ENCODE measurements around the gene ZEB2.

Gene ZEB2

DNA sequence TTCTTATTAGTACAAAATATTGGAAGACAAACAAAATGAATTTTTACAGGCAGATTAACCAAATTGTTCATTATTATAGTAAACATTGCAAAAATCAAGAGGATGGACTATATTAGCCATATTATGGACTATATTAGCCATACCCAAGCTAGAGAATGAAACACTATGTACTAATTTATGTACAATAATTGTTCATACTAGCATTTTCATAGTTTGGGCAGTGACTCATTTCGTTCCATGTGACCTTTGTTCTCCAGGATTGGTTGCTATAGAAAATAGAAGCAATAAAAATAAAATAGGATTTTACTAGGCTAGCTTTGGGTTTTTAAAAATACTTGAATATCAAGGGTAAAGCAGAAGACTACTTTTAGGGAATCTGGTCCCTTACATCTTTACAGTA is 176.8 kb downstream of the ZEB2 start:
- DNase-seq, result no peak

GRCh38 chr2:144341538-144341937 is 178.4 kb downstream of the ZEB2 start:
- no peak for DNase-seq

DNA sequence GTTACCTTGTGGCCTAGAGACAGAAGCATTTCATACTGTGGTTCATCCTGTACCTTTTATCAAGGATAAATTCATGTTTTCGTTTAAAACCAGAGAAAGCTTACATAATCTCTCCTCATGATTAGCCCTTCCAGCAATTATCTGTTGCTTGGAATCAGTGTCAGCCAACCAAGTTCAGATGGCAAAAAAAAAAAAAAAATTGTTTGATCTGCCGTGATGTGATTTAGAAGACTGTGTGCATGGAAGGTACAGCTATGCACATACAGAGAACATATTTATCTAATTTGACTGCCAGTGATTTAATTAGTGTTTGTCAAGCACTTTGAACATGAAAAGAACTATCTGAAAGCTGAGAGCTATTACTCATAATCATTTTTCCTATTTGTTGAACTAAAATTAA is 180.9 kb downstream of the ZEB2 start:
- DNase-seq, result no peak

GRCh38 chr2:144334551-144334950 is 185.4 kb downstream of the ZEB2 start:
- no peak for DNase-seq

Data from NCI-H510A (cell line).